ENCODE results near the gene BAD.

BAD gene

DNA sequence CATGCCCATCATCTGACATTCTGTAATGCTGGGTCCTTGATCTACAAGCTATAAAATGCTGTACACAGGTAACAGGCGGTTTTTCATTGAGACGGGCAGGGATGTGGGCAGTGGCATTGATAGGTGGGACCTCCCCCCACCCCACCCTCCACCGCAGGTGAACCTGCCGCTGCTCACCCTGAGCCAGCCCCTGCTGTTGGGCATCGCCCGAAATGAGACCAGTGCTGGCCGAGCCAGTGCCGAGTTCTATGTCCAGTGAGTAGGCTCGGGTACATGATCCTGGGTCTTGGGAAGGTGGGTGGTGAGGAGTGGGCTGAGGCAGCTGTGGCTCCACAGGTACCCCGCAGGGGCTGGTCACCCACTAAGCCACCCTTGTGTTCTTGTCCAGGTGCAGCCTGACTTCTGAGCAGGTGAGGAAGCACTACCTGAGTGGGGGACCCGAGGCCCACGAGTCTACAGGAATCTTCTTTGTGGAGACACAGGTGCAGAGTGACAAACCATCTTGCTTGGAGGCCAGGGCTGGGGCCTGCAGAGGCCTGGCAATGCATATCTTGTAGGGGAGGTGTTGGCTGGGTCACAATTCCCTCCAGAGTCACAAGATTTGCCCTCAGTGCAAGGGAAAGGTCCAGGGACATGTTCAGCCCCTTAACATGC lies 55.2 kb downstream of the BAD start:
- no peak for DNase-seq (ENCODE audit: low spot score)

- no peak for DNase-seq (ENCODE audit: low spot score)
These were observed 57.0 kb downstream of the BAD start for GRCh38 chr11:64227405-64227956.

- no peak for DNase-seq (ENCODE audit: low spot score)
These were observed 57.9 kb downstream of the BAD start for GRCh38 chr11:64226507-64227051.

GRCh38 chr11:64225608-64226506 lies 58.6 kb downstream of the BAD start, which contains the start of the genes NUDT22 and TRPT1:
NUDT22 (plus strand) TSS chr11:64226274; CDS start chr11:64226653, 379 bp downstream.
TRPT1 (minus strand) TSS chr11:64226186; CDS start chr11:64225860, 326 bp downstream.
- DNase-seq (ENCODE audit: low spot score): peak; percentile 96

DNA sequence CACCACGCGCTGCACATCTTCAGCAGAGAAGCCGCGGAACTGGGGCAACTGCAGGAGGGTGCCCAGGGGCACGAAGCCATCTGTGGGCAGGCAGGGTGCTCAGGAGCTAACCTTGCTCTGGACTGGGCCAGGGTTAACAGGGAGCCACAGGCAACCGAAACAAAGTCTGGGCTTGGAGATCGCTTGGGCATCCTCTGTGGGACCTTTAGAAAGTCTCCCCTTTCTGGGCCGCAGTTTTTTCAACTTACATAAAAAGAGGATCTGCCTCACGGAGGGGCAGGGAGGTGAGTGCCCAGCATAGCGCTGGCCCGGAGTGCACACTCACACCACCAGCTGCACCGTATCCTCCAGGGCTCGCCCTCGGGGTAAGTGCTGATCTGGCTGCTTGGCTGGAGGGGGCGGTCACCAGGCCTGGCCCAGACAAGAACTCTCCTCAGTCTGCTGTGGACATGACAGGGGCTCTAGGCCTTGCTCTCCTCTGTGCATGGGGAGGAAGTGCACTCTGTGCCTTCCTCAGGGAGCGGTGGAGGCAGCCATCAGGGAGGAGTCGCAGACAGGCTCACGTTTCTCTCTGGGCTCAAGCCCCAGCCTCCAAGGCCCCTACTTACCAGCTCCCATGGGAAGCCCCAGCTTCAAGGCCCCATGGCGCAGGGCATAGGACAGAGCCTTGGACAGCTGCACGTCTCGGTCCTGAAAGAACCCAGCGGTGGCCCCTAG lies 59.4 kb downstream of the BAD start:
- no peak for DNase-seq (ENCODE audit: low spot score)

GRCh38 chr11:64224151-64224890 lies 60.1 kb downstream of the BAD start:
- no peak for DNase-seq (ENCODE audit: low spot score)

DNA sequence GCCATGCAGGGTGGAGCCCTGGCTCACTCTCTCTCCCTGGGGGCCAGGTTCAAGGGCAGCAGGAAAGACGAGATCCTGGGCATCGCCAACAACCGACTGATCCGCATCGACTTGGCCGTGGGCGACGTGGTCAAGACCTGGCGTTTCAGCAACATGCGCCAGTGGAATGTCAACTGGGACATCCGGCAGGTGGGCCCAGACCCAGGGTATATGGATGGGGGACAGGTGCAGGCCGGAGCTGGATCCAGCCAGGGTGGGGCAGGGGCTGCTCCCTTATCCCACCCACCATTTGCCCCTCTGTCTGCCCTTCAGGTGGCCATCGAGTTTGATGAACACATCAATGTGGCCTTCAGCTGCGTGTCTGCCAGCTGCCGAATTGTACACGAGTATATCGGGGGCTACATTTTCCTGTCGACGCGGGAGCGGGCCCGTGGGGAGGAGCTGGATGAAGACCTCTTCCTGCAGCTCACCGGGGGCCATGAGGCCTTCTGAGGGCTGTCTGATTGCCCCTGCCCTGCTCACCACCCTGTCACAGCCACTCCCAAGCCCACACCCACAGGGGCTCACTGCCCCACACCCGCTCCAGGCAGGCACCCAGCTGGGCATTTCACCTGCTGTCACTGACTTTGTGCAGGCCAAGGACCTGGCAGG lies 61.3 kb downstream of the BAD start:
- no peak for DNase-seq (ENCODE audit: low spot score)

DNA sequence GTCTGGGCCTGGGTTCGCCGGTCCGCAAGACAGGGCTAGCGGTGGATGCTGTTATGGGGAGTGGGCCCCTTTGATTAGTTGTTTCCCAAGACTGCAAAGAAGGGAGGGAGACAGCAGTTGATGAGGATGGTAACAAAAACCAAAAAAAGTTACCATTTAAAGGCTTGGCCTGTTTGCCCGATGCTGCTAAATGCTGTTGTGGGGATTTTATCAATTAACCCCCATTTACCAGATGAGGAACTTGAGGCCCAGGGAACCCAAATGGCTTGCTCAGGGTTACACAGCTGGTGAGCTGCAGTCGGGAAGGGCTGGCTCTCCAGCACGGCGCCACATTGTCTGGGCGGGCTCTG lies 61.8 kb downstream of the BAD start:
- no peak for DNase-seq (ENCODE audit: low spot score)

GRCh38 chr11:64220798-64221197 lies 63.7 kb downstream of the BAD start:
- DNase-seq (ENCODE audit: low spot score): no peak

DNA sequence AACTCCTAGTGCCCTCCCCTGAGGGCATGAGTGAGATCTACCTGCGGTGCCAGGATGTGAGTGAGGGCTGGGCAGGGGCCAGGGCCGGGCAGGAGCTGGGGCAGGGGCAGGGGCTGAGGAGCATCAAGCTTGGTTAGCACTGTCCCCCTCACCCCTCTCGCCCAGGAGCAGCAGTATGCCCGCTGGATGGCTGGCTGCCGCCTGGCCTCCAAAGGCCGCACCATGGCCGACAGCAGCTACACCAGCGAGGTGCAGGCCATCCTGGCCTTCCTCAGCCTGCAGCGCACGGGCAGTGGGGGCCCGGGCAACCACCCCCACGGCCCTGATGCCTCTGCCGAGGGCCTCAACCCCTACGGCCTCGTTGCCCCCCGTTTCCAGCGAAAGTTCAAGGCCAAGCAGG lies 64.2 kb downstream of the BAD start:
- no peak for DNase-seq (ENCODE audit: low spot score)

All from left forelimb (tissue), 1 donor.